ENCODE results near the gene MCTP2. TPM values are rescaled to one million over a fixed set of nuclear protein-coding genes. Genes with fewer than 3 reads are reported as not detected.

The MCTP2 gene
- total and polyA plus RNA-seq, 2 donors (not counting 1 experiment from before 2014, with no cell fraction given) = 38.3 to 64.8 TPM

GRCh38 chr15:94235646-94236045, 4.3 kb downstream of the MCTP2 start:
- H3K27ac ChIP-seq (ENCODE audit: low read length in 2 of 2) = peak overlapping the region in 1 of 2 donors; percentile 64
- peaks cover 69 to 74% of the 10 kb centered on the region in 2 donors for H3K4me1 ChIP-seq (ENCODE audit: control insufficient read depth in 2 of 2, insufficient read depth in 2 of 2, low read length in 2 of 2)
- H3K9ac ChIP-seq (ENCODE audit: low read length) = no peak overlapping the region
- no peak overlapping the region for H2AFZ ChIP-seq (ENCODE audit: insufficient read depth, low read depth, low read length, poor library complexity, severe bottlenecking)
- H3K4me1 Mint-ChIP-seq = peaks cover 87% of the 10 kb centered on the region
- no peaks in the 10 kb centered on the region for H3K27me3 ChIP-seq (replicated peaks in 1 of 4; ENCODE audit: control extremely low read depth in 1 of 4, control insufficient read depth in 3 of 4, insufficient read depth in 4 of 4, low read length in 3 of 4)
- CTCF ChIA-PET = interaction anchor here (1.0 to 2.7 kb wide), 3 partner anchors 28 to 88 kb away, joined by 3 to 13 read pairs (median 3); no protein-coding TSS in a partner anchor
- H3K27ac Mint-ChIP-seq = peak overlapping the region; percentile 66
- ATAC-seq (ENCODE audit: low read depth) (no peak), DNase-seq (no peak)
- POLR2A ChIA-PET = no interaction called here
- intact Hi-C loops (cut with micrococcal nuclease) = no loop called here
- peaks cover 0 to 2% of the 10 kb centered on the region in 2 experiments for H3K36me3 ChIP-seq (replicated peaks in 1 of 2; ENCODE audit: control extremely low read depth in 1 of 2, control insufficient read depth in 1 of 2, extremely low read depth in 1 of 2, insufficient read depth in 2 of 2, low read length in 1 of 2)
- no peaks in the 10 kb centered on the region for H3K9me3 Mint-ChIP-seq (ENCODE audit: insufficient read depth)
- 35% methylated on average over 5 of the region's 6 CpGs for WGBS (ENCODE audit: insufficient coverage)
- H3K4me3 Mint-ChIP-seq = no peak overlapping the region
- no peaks in the 10 kb centered on the region for H3K9me3 ChIP-seq (ENCODE audit: control extremely low read depth in 1 of 3, control insufficient read depth in 2 of 3, insufficient read depth in 1 of 3, low read length in 2 of 3)
- H3K4me2 ChIP-seq (replicated peaks; ENCODE audit: low read depth, low read length, poor library complexity, severe bottlenecking) = peak overlapping the region; percentile 16
- H3K4me3 ChIP-seq (ENCODE audit: control extremely low read depth in 1 of 5, extremely low read depth in 1 of 5, insufficient read depth in 1 of 5, low read depth in 2 of 5, low read length in 4 of 5) = no peak overlapping the region
- TF ChIP-seq EZH2 (IDR thresholded peaks at IDR 0.05; ENCODE audit: borderline replicate concordance, insufficient read depth, low read depth, low read length, poor library complexity, severe bottlenecking) (no peak), CTCF (IDR thresholded peaks at IDR 0.05) (no peak)
- no peaks in the 10 kb centered on the region for H3K27me3 Mint-ChIP-seq
- H4K20me1 ChIP-seq (ENCODE audit: control insufficient read depth, insufficient read depth, low read length, poor library complexity, severe bottlenecking) = peaks cover 27% of the 10 kb centered on the region
- peaks cover 78% of the 10 kb centered on the region for H3K79me2 ChIP-seq (ENCODE audit: control insufficient read depth, insufficient read depth, low read length)

- H3K27me3 ChIP-seq (replicated peaks in 1 of 4; ENCODE audit: control extremely low read depth in 1 of 4, control insufficient read depth in 3 of 4, insufficient read depth in 4 of 4, low read length in 3 of 4) = no peaks in the 10 kb centered on the region
- ATAC-seq (ENCODE audit: low read depth) (no peak), DNase-seq (no peak)
- peak overlapping the region in 1 of 2 donors; percentile 48 for H3K27ac ChIP-seq (ENCODE audit: low read length in 2 of 2)
- H3K4me2 ChIP-seq (replicated peaks; ENCODE audit: low read depth, low read length, poor library complexity, severe bottlenecking) = no peak overlapping the region
- Mint-ChIP-seq H3K27ac (peak overlapping the region; percentile 71), H3K4me1 (peaks cover 87% of the 10 kb centered on the region), H3K9me3 (ENCODE audit: insufficient read depth) (no peaks in the 10 kb centered on the region), H3K4me3 (no peak overlapping the region), H3K27me3 (no peaks in the 10 kb centered on the region)
- H3K36me3 ChIP-seq (replicated peaks in 1 of 2; ENCODE audit: control extremely low read depth in 1 of 2, control insufficient read depth in 1 of 2, extremely low read depth in 1 of 2, insufficient read depth in 2 of 2, low read length in 1 of 2) = peaks cover 0 to 2% of the 10 kb centered on the region in 2 experiments
- TF ChIP-seq CTCF (IDR thresholded peaks at IDR 0.05) (no peak), EZH2 (IDR thresholded peaks at IDR 0.05; ENCODE audit: borderline replicate concordance, insufficient read depth, low read depth, low read length, poor library complexity, severe bottlenecking) (no peak)
- no peaks in the 10 kb centered on the region for H3K9me3 ChIP-seq (ENCODE audit: control extremely low read depth in 1 of 3, control insufficient read depth in 2 of 3, insufficient read depth in 1 of 3, low read length in 2 of 3)
- peaks cover 79% of the 10 kb centered on the region for H3K79me2 ChIP-seq (ENCODE audit: control insufficient read depth, insufficient read depth, low read length)
- POLR2A ChIA-PET = no interaction called here
- H3K4me1 ChIP-seq (ENCODE audit: control insufficient read depth in 2 of 2, insufficient read depth in 2 of 2, low read length in 2 of 2) = peaks cover 64 to 73% of the 10 kb centered on the region in 2 donors
- no peak overlapping the region for H2AFZ ChIP-seq (ENCODE audit: insufficient read depth, low read depth, low read length, poor library complexity, severe bottlenecking)
- WGBS (ENCODE audit: insufficient coverage) = 85% methylated on average over 4 of the region's 4 CpGs
- H4K20me1 ChIP-seq (ENCODE audit: control insufficient read depth, insufficient read depth, low read length, poor library complexity, severe bottlenecking) = peaks cover 27% of the 10 kb centered on the region
- no peak overlapping the region for H3K9ac ChIP-seq (ENCODE audit: low read length)
- intact Hi-C loops (cut with micrococcal nuclease) = no loop called here
- H3K4me3 ChIP-seq (ENCODE audit: control extremely low read depth in 1 of 5, extremely low read depth in 1 of 5, insufficient read depth in 1 of 5, low read depth in 2 of 5, low read length in 4 of 5) = no peak overlapping the region
- CTCF ChIA-PET = interaction anchor here (2.7 kb wide), 1 partner anchor 87 kb away, joined by 13 read pairs; no protein-coding TSS in a partner anchor
These were observed 5.2 kb downstream of the MCTP2 start for GRCh38 chr15:94236608-94237007.
